DND-41 (cell line): Measurements from ENCODE around the gene MCTP1.

Experiments used
- EZH2 ChIP-seq: IDR thresholded peaks from 3 replicates; pipeline ENCODE4 v1.6.1; 2012; ENCODE audit warnings: borderline replicate concordance, low read depth, mild to moderate bottlenecking, moderate library complexity, low read length, inconsistent platforms; ENCODE audit not compliant: severe bottlenecking
- TF ChIP-seq, protein P1 (sequence below): IDR thresholded peaks from 2 replicates; pipeline ENCODE4 v1.5.1; 2012; ENCODE audit warnings: borderline replicate concordance, low read length, moderate library complexity, mild to moderate bottlenecking; ENCODE audit not compliant: poor library complexity, severe bottlenecking; ENCODE audit errors: extremely low read depth

DNA sequence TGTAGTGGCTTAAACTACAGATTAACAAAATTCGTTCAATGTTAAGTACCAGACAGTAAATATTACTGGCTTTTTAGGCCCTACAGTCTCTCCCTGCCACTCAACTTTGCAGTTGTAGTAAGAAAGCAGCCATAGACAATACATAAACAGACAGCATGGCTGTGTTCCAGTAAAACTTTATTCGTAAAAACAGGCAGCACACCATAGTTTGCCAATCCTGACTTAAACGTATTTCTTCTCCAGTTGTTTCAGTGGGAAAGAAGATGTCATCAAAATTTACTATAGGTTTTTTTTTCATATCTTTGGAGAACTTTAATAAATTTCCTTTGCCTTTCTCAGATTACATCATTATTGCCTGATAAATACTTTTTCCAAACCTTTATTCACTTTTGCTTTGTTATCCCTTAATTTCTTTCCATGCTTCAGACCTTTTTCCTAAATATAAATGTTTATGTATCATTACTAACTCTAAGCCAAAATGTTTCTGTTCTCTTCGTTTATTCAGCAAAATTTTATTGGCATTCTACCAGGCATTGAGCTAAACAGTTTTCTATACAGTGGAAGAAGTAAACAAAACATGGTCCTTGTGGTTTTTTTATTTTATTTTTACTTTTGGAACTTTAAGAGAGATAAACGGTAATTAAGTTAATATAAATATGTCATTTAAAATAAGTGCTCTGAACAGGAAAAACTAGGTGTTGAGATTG, 601.9 kb downstream of the MCTP1 start:
- TF ChIP-seq, protein P1, sequence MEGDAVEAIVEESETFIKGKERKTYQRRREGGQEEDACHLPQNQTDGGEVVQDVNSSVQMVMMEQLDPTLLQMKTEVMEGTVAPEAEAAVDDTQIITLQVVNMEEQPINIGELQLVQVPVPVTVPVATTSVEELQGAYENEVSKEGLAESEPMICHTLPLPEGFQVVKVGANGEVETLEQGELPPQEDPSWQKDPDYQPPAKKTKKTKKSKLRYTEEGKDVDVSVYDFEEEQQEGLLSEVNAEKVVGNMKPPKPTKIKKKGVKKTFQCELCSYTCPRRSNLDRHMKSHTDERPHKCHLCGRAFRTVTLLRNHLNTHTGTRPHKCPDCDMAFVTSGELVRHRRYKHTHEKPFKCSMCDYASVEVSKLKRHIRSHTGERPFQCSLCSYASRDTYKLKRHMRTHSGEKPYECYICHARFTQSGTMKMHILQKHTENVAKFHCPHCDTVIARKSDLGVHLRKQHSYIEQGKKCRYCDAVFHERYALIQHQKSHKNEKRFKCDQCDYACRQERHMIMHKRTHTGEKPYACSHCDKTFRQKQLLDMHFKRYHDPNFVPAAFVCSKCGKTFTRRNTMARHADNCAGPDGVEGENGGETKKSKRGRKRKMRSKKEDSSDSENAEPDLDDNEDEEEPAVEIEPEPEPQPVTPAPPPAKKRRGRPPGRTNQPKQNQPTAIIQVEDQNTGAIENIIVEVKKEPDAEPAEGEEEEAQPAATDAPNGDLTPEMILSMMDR: no peak
- no peak for TF ChIP-seq EZH2
